ENCODE results near the gene TMEM44.

TMEM44 gene

GRCh38 chr3:194657439-194657838, 24.2 kb upstream of the TMEM44 start:
- DNase-seq (ENCODE audit: extremely low spot score) = no peak
- TF ChIP-seq CTCF (IDR thresholded peaks at IDR 0.05; ENCODE audit: control extremely low read depth, extremely low read depth, low read depth, missing control alignments) = no peak
- CTCF ChIA-PET = interaction anchor here (1.0 to 6.3 kb wide), 3 partner anchors 9 to 14 kb away, joined by 4 to 59 read pairs (median 5); partner anchors contain the start of gene LSG1
- POLR2A ChIA-PET = interaction anchor here (0.6 kb wide), 2 partner anchors 31 to 473 kb away, joined by 3 to 5 read pairs; no protein-coding TSS in a partner anchor

GRCh38 chr3:194654443-194654842, 21.2 kb upstream of the TMEM44 start:
- DNase-seq (ENCODE audit: extremely low spot score) = peak; percentile 53
- CTCF ChIA-PET = interaction anchor here (0.6 to 1.8 kb wide), 3 partner anchors 9 to 60 kb away, joined by 3 to 6 read pairs (median 3); partner anchors contain the start of gene LSG1
- TF ChIP-seq CTCF (IDR thresholded peaks at IDR 0.05; ENCODE audit: control extremely low read depth, extremely low read depth, low read depth, missing control alignments) = no peak
- POLR2A ChIA-PET = no interaction called here

- CTCF ChIA-PET = interaction anchor here (3.9 kb wide), 1 partner anchor 24 kb away, joined by 13 read pairs; the partner anchor contains the start of gene LSG1
- no peak for DNase-seq (ENCODE audit: extremely low spot score)
- no peak for TF ChIP-seq CTCF (IDR thresholded peaks at IDR 0.05; ENCODE audit: control extremely low read depth, extremely low read depth, low read depth, missing control alignments)
- POLR2A ChIA-PET = no interaction called here
Measured at GRCh38 chr3:194647747-194648146, 14.5 kb upstream of the TMEM44 start.

- POLR2A ChIA-PET = no interaction called here
- CTCF ChIA-PET = interaction anchor here (0.7 to 1.5 kb wide), 6 partner anchors 9 to 629 kb away, joined by 3 to 8 read pairs (median 3); partner anchors contain the start of genes LSG1 and TMEM44
- no peak for TF ChIP-seq CTCF (IDR thresholded peaks at IDR 0.05; ENCODE audit: control extremely low read depth, extremely low read depth, low read depth, missing control alignments)
- DNase-seq (ENCODE audit: extremely low spot score) = no peak
Measured at GRCh38 chr3:194642769-194643168, 9.6 kb upstream of the TMEM44 start.

- POLR2A ChIA-PET = interaction anchor here (0.6 kb wide), 1 partner anchor 986 kb away, joined by 4 read pairs; no protein-coding TSS in a partner anchor
- TF ChIP-seq CTCF (IDR thresholded peaks at IDR 0.05; ENCODE audit: control extremely low read depth, extremely low read depth, low read depth, missing control alignments) = no peak
- CTCF ChIA-PET = interaction anchor here (0.8 to 1.1 kb wide), 2 partner anchors 11 to 33 kb away, joined by 3 read pairs; no protein-coding TSS in a partner anchor
- DNase-seq (ENCODE audit: extremely low spot score) = no peak
Measured at GRCh38 chr3:194640829-194641228, 7.6 kb upstream of the TMEM44 start.

GRCh38 chr3:194638991-194639605, 5.9 kb upstream of the TMEM44 start:
- POLR2A ChIA-PET = no interaction called here
- CTCF ChIA-PET = interaction anchor here (1.1 to 2.3 kb wide), 4 partner anchors 13 to 50 kb away, joined by 4 to 10 read pairs (median 5); partner anchors contain the start of gene LSG1
- DNase-seq (ENCODE audit: extremely low spot score) = no peak
- TF ChIP-seq CTCF (IDR thresholded peaks at IDR 0.05; ENCODE audit: control extremely low read depth, extremely low read depth, low read depth, missing control alignments) = no peak

Measured in GM10248 (cell line).